ENCODE results near the gene GRPEL1.

GRPEL1 gene

DNA sequence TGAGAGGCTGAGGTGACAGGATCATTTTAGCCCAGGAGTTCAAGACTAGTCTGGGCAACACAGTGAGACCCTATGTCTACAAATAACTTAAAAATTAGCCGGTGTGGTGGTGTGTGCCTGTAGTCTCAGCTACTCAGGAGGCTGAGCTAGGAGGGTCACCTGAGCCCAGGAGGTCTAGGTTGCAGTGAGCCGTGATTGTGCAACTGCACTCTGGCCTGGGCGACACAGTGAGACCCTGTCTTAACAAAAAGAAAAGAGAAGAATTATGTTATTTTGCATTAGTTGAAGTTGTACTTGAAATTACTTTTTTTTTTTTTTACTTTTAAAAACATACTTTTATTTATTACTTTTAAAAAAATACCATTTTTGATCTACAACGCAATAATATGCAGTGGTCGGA lies 46.5 kb downstream of the GRPEL1 start:
- DNase-seq, result no peak

GRCh38 chr4:7020856-7021255 lies 47.0 kb downstream of the GRPEL1 start:
- no peak for DNase-seq

GRCh38 chr4:7020290-7020689 lies 47.6 kb downstream of the GRPEL1 start:
- DNase-seq, result no peak

DNA sequence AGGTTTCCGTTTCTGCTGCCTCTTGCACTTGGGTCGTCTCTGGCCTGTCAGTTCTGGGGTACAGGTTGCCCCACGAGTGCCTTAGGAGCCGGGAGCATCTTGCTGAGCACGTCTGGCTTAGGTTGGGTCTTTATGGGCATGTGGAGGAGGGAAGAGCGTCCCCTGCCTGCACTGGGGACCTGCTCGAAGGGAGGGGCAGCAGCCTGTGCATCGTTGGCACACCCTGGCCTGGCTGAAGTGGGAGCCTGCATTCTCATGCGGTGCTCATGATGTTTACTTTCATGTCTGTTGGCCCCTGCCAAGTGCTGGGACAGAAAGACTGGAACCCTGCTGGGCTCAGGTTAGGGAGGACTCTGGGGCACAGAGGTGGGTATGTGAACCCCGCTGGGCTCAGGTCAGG lies 48.5 kb downstream of the GRPEL1 start:
- DNase-seq, result no peak

DNA sequence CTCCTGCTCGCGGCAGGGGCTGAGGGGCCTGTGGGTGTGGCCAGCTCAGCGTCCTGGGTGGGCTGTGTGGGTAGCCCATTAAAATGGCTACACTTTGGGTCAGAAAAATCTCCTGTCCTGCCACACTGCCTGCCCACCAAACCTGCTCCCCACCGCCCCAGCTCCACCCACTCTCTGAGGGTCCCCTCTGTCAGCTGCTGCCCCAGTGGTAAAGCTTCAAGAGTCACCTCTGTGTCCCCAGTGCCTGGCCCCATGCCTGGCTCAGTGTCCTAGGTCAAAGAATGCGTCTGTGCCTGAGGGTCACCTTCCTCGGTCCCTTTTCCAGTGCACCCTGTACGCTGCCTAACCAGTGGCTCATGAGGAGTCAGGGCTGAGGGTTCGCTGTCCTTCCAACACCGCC lies 49.6 kb downstream of the GRPEL1 start:
- DNase-seq, result no peak

GRCh38 chr4:7017446-7018048 lies 50.3 kb downstream of the GRPEL1 start:
- no peak for DNase-seq

GRCh38 chr4:7016512-7016911 lies 51.4 kb downstream of the GRPEL1 start:
- DNase-seq, result no peak

- no peak for DNase-seq
Observed at GRCh38 chr4:7016086-7016485, 51.8 kb downstream of the GRPEL1 start.

DNA sequence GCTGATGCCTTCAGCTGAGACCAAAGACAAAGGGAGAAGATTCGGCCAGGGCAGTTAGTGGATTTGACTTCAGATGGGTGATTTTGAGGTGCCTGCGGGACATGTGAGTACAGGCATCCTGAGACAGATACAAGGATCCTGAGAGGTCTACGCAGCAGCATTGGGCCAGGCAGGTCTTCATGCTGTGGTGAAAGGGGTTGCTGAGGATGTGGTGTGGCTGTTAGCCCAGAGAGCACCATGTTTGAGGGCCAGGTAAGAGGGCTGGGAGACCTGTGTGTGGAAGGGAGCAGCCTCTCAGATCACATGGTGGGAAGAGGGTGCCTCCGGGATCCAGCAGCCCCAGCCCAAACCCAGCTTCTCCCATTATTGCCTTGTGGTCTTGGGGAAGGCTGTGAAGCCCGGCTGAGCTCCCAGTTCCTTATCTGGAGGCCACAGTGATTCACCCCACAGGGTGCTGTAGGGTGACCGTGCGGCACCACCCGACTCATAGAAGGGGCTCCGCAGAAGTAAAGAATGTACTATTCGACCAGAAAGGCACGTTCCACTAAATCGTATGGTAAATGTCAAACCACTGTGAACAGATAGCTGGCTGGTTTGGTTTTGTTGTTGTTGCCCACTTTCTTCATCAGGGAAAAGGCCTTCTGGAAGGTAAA lies 52.4 kb downstream of the GRPEL1 start:
- DNase-seq, result no peak

- DNase-seq, result no peak
Observed at GRCh38 chr4:7014815-7015214, 53.0 kb downstream of the GRPEL1 start.

DNA sequence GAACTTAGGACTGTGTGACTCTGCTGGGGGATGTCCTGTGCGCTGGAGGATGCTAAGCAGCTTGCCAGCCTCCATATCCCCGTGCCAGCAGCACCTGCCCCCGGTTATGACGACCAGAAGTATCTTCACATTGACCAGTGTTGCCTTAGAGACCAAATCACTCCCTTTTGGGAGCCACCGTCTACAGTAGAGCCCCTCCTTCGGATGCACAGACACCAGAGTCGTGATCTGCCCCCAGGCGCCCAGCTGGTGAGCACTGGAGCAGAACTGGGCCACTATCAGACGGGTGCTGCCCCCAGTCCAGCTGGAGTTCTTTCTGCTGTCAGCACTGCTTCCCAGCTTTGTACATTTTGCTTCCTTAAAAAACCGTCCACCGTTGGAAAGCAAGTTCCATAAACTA lies 54.7 kb downstream of the GRPEL1 start:
- DNase-seq, result no peak

- no peak for DNase-seq
Observed at GRCh38 chr4:7009564-7009963, 58.3 kb downstream of the GRPEL1 start.
